HUES6 (cell line): ENCODE measurements around the gene ITGB2.

Source experiments
- H3K27ac ChIP-seq: 2 replicates; pipeline ENCODE4 v1.7.0; 2013; ENCODE audit warnings: low read depth, mild to moderate bottlenecking, low read length, inconsistent platforms
- H3K27me3 ChIP-seq: 2 replicates; pipeline ENCODE4 v1.6.1; 2013; ENCODE audit warnings: low read length; ENCODE audit not compliant: control insufficient read depth, insufficient read depth
- H3K36me3 ChIP-seq: 2 replicates; pipeline ENCODE4 v1.6.1; 2013; ENCODE audit warnings: low read length; ENCODE audit not compliant: control insufficient read depth, insufficient read depth
- H3K4me1 ChIP-seq: 2 replicates; pipeline ENCODE4 v1.6.1; 2013; ENCODE audit warnings: low read length; ENCODE audit not compliant: control insufficient read depth, insufficient read depth
- H3K4me3 ChIP-seq: 2 replicates; pipeline ENCODE4 v1.5.1; 2013; ENCODE audit warnings: low read depth, low read length
- H3K9ac ChIP-seq: one replicate; pipeline ENCODE4 v1.6.1; 2013; ENCODE audit warnings: mild to moderate bottlenecking, low read length
- H3K9me3 ChIP-seq: 2 replicates; pipeline ENCODE4 v1.6.1; 2013; ENCODE audit warnings: low read depth, low read length; ENCODE audit not compliant: control insufficient read depth, insufficient read depth

The ITGB2 gene

GRCh38 chr21:44892095-44892494 is 28.6 kb downstream of the ITGB2 start:
- no peaks in the 10 kb centered on the region for H3K27me3 ChIP-seq
- no peak overlapping the region for H3K9ac ChIP-seq
- H3K36me3 ChIP-seq: no peaks in the 10 kb centered on the region
- no peak overlapping the region for H3K4me3 ChIP-seq
- peaks cover 4% of the 10 kb centered on the region; the same call in 1 of the 2 replicates for H3K4me1 ChIP-seq
- H3K27ac ChIP-seq: no peak overlapping the region
- H3K9me3 ChIP-seq: no peaks in the 10 kb centered on the region

GRCh38 chr21:44891631-44892031 is 29.1 kb downstream of the ITGB2 start:
- Histone ChIP-seq H3K4me3 (no peak overlapping the region), H3K27me3 (no peaks in the 10 kb centered on the region), H3K36me3 (no peaks in the 10 kb centered on the region), H3K4me1 (peaks cover 3% of the 10 kb centered on the region; the same call in 1 of the 2 replicates), H3K9ac (no peak overlapping the region), H3K27ac (no peak overlapping the region), H3K9me3 (no peaks in the 10 kb centered on the region)

- Histone ChIP-seq H3K27ac (no peak overlapping the region), H3K36me3 (no peaks in the 10 kb centered on the region), H3K9ac (no peak overlapping the region), H3K27me3 (no peaks in the 10 kb centered on the region), H3K4me1 (no peaks in the 10 kb centered on the region; the same call in 1 of the 2 replicates), H3K4me3 (no peak overlapping the region), H3K9me3 (no peaks in the 10 kb centered on the region)
Observed at GRCh38 chr21:44890961-44891541, 29.6 kb downstream of the ITGB2 start.

GRCh38 chr21:44890338-44890931 is 30.3 kb downstream of the ITGB2 start:
- Histone ChIP-seq H3K4me3 (no peak overlapping the region), H3K4me1 (no peaks in the 10 kb centered on the region; the same call in 1 of the 2 replicates), H3K36me3 (no peaks in the 10 kb centered on the region), H3K9me3 (no peaks in the 10 kb centered on the region), H3K27ac (no peak overlapping the region), H3K9ac (no peak overlapping the region), H3K27me3 (no peaks in the 10 kb centered on the region)

- Histone ChIP-seq H3K9ac (no peak overlapping the region), H3K27ac (no peak overlapping the region), H3K27me3 (no peaks in the 10 kb centered on the region)
Observed at GRCh38 chr21:44889625-44890337, 30.9 kb downstream of the ITGB2 start.

GRCh38 chr21:44888581-44889550 is 31.8 kb downstream of the ITGB2 start:
- H3K9ac ChIP-seq: no peak overlapping the region
- H3K36me3 ChIP-seq: no peaks in the 10 kb centered on the region
- H3K9me3 ChIP-seq: no peaks in the 10 kb centered on the region
- H3K27ac ChIP-seq: no peak overlapping the region
- H3K4me1 ChIP-seq: no peaks in the 10 kb centered on the region; the same call in 1 of the 2 replicates
- no peak overlapping the region for H3K4me3 ChIP-seq
- H3K27me3 ChIP-seq: no peaks in the 10 kb centered on the region

More at GRCh38 chr21:44889625-44890337, 30.9 kb downstream of the ITGB2 start:
- H3K9me3 ChIP-seq: no peaks in the 10 kb centered on the region
- H3K4me1 ChIP-seq: no peaks in the 10 kb centered on the region; the same call in 1 of the 2 replicates
- no peaks in the 10 kb centered on the region for H3K36me3 ChIP-seq
- H3K4me3 ChIP-seq: no peak overlapping the region

- Histone ChIP-seq H3K4me1 (no peaks in the 10 kb centered on the region; the same call in 1 of the 2 replicates), H3K27me3 (no peaks in the 10 kb centered on the region), H3K36me3 (no peaks in the 10 kb centered on the region), H3K27ac (no peak overlapping the region), H3K9me3 (no peaks in the 10 kb centered on the region), H3K9ac (no peak overlapping the region), H3K4me3 (no peak overlapping the region)
Observed at GRCh38 chr21:44887807-44888580, 32.7 kb downstream of the ITGB2 start.

GRCh38 chr21:44887126-44887806 is 33.4 kb downstream of the ITGB2 start:
- no peaks in the 10 kb centered on the region for H3K4me1 ChIP-seq
- H3K4me3 ChIP-seq: no peak overlapping the region
- no peaks in the 10 kb centered on the region for H3K27me3 ChIP-seq
- H3K9me3 ChIP-seq: no peaks in the 10 kb centered on the region
- H3K9ac ChIP-seq: no peak overlapping the region
- H3K36me3 ChIP-seq: no peaks in the 10 kb centered on the region
- no peak overlapping the region for H3K27ac ChIP-seq

- H3K27ac ChIP-seq: no peak overlapping the region
- H3K9ac ChIP-seq: no peak overlapping the region
- H3K36me3 ChIP-seq: no peaks in the 10 kb centered on the region
- no peaks in the 10 kb centered on the region for H3K4me1 ChIP-seq
- H3K4me3 ChIP-seq: no peak overlapping the region
- H3K9me3 ChIP-seq: no peaks in the 10 kb centered on the region
- H3K27me3 ChIP-seq: no peaks in the 10 kb centered on the region
Observed at GRCh38 chr21:44886113-44887075, 34.3 kb downstream of the ITGB2 start.
